22Rv1 (cell line): Measurements from ENCODE around the gene NR2F1-AS1.

ENCODE experiments used
- CTCF ChIP-seq: fragments of 450-650 bp; IDR thresholded peaks from 2 replicates; pipeline ENCODE4 v1.5.1; 2017; ENCODE audit warnings: mild to moderate bottlenecking
- ZFX ChIP-seq: fragments of 450-650 bp; IDR thresholded peaks from 2 replicates; pipeline ENCODE4 v1.6.1; 2017; ENCODE audit warnings: antibody characterized with exemption, borderline replicate concordance

- TF ChIP-seq CTCF = no peak
- no peak for TF ChIP-seq ZFX
These were observed 101.0 kb downstream of the NR2F1-AS1 start for GRCh38 chr5:93479982-93480509.
